HL-60 (cell line): ENCODE measurements around the gene KHSRP.

ENCODE experiments used
- DNase-seq, 2 experiments: peaks; one replicate each; pipeline ENCODE4 v3.0.0-alpha.2; 2010 to 2020; ENCODE audit warnings: low read depth in 1 of 2, low spot score in 1 of 2
- H3K27ac ChIP-seq: fragments of 250-450 bp; sonication (Bioruptor Pico); replicated peaks from 2 replicates; pipeline ENCODE4 v1.5.1; 2020; ENCODE audit warnings: mild to moderate bottlenecking, moderate library complexity
- H3K27me3 ChIP-seq: fragments of 250-450 bp; sonication (Bioruptor Pico); 2 replicates; pipeline ENCODE4 v1.5.1; 2021; ENCODE audit warnings: mild to moderate bottlenecking, moderate library complexity; ENCODE audit not compliant: insufficient read depth, poor library complexity, severe bottlenecking
- H3K4me3 ChIP-seq: replicated peaks from 2 replicates; pipeline ENCODE4 v1.5.1; 2011; ENCODE audit warnings: mild to moderate bottlenecking, control low read depth, low read length; ENCODE audit not compliant: insufficient read depth
- CTCF ChIP-seq: IDR thresholded peaks from one replicate; pipeline ENCODE4 v1.5.1; 2011; ENCODE audit warnings: low read length, control low read depth, inconsistent platforms; ENCODE audit not compliant: insufficient read depth
- GABPA ChIP-seq: IDR thresholded peaks from 2 replicates; pipeline ENCODE4 v1.6.1; 2012; ENCODE audit warnings: low read depth
- POLR2AphosphoS5 ChIP-seq: IDR thresholded peaks from 2 replicates; pipeline ENCODE4 v1.6.1; 2012; ENCODE audit warnings: low read depth
- REST ChIP-seq: IDR thresholded peaks from 2 replicates; pipeline ENCODE4 v1.6.1; 2012; ENCODE audit warnings: low read depth; ENCODE audit not compliant: insufficient replicate concordance
- SPI1 ChIP-seq: IDR thresholded peaks from 2 replicates; pipeline ENCODE4 v1.6.1; 2012; ENCODE audit warnings: low read depth, mild to moderate bottlenecking, borderline replicate concordance

Gene KHSRP

DNA sequence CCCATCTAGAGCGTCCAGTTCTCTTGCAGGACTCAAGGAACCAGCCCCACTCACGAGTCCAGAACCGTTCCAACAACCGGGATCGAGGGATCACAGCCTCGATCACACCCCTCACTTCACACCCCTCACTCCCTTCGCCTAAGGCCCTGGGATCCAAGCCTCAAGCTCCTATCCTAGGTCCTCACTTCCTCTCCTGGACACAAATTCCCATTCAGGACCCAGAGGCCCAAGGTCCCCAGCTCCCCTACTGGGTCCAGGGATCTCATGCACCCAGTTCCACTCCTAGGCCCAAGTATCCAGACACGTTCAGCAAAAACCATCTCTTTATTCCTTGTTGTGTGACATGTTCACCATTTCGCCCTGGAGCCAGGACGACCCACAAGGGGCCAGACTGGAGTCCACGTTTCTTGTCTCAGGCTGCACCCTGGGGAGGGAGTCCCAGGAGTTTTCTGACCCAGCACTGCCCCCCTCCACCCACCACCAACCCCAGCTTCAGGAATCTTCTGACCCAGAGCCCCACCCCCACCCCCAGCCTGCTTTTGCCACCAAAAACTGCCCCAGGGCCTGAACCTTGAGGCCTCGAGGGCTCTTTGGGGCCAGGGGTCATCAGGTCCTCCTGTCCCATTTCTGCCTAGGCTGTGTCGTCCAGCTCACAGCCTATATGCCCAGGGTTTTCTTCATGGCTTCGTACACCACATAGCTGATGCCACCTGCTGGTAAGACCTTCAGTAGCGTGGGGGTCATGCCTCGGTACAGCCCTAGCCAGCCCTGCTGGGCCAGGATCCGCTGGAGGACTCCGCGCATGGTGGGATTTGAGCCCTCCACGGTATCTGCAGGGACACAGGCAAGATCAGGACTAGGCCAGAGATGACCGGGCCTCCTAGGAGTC lies 1.4 kb upstream of the KHSRP start:
- DNase-seq = peak in 1 of 2 experiments; percentile 47
- no peaks in the 10 kb centered on the region for H3K27me3 ChIP-seq
- peak overlapping the region; percentile 58 for H3K27ac ChIP-seq
- TF ChIP-seq GABPA (no peak), REST (no peak), SPI1 (peak; percentile 4; the same call in 1 of the 2 replicates), POLR2AphosphoS5 (no peak), CTCF (peak; percentile 1)
- no peak overlapping the region; the same call in 1 of the 2 replicates for H3K4me3 ChIP-seq

DNA sequence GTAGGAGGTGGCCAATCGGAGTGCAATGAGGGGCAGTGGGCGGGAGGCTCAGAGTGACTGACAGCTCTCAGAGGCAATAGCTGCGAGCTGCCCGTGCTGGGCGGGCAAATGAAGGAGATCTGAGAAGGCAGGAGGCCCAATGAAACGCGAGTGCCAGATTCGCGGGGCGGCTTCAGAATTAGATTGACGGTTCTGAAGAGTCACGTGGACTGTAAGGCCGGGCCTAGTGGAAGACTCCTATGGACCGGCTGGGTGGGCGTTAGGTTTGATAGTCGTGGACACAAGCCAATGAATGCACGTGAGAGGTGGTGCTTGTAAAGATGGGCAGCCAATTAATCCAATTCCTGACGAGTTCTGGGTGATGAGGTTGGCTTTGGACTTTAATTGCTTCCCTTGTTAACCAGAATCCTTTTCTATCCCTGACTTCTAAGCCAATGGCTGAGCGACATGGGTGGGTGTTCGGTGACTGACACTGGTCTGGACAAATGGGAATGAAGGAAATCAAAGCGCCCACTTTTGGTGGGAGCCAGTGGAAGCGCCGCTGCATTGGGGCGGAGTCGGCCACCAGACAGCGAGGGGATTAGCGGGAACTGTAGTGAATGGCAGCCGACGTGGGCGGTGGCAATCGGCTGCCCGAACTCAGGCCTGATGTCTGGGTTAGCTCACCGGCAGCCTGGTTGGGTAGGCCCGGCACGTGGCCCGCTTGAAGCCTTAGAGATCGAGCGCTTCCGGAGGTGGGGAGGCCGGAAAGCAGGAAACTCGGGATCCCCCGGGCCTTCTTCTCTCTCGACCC lies 524 bp upstream of the KHSRP start:
- DNase-seq = peak; percentile 100
- H3K4me3 ChIP-seq = no peak overlapping the region; the same call in 1 of the 2 replicates
- TF ChIP-seq CTCF (no peak), REST (no peak), POLR2AphosphoS5 (peak; percentile 64; the same call in 1 of the 2 replicates), GABPA (peak; percentile 46; the same call in 1 of the 2 replicates), SPI1 (no peak)
- H3K27ac ChIP-seq = peak overlapping the region; percentile 58
- no peaks in the 10 kb centered on the region for H3K27me3 ChIP-seq

DNA sequence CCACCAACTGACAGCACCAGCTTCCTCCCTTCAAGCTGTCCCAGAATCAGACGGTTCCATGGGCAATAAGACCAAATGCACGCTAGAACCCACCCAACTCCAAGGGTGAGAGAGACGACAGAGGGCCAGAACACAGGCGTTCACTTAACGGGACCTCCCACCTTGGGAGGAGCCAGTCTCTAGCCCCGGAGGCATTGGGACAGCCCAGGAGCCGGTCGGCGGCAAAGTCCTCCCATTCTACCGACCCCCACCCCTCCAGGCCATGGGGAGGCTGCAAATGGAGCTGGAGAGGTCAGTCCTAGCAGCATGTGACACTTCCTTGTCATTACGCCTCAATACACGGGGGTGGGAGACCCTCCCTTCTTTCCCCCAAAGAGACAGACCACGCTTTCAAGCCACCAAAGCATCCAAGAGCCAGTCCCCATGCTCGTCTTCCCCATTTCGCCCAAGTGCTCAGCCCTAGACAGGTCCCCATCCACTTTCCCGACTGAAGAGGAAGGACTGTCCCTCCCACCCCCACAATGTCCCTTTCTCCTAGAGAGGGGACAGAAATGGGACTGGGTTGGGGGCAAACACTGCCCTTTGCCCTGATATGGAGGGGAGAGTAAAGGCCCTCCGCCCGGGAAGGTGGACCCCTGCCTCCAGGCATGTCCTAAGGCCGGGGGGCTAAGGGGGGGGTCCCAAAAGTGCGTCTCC lies 964 bp downstream of the KHSRP start:
- peak in 1 of 2 experiments; percentile 35 for DNase-seq
- TF ChIP-seq POLR2AphosphoS5 (no peak; the same call in 1 of the 2 replicates), GABPA (no peak), CTCF (no peak), SPI1 (no peak), REST (no peak)
- peak overlapping the region; percentile 93 for H3K4me3 ChIP-seq
- no peaks in the 10 kb centered on the region for H3K27me3 ChIP-seq
- H3K27ac ChIP-seq = peak overlapping the region; percentile 73
